SK-N-MC (cell line): ENCODE data around the gene MFNG.

Source experiments
- EZH2 ChIP-seq: fragments of 200-600 bp; sonication (generic); IDR thresholded peaks from one replicate; pipeline ENCODE4 v1.6.1; 2017; ENCODE audit warnings: antibody characterized with exemption
- POLR2AphosphoS5 ChIP-seq: IDR thresholded peaks from 2 replicates; pipeline ENCODE4 v1.6.1; 2012; ENCODE audit warnings: mild to moderate bottlenecking, low read depth, low read length, borderline replicate concordance

DNA sequence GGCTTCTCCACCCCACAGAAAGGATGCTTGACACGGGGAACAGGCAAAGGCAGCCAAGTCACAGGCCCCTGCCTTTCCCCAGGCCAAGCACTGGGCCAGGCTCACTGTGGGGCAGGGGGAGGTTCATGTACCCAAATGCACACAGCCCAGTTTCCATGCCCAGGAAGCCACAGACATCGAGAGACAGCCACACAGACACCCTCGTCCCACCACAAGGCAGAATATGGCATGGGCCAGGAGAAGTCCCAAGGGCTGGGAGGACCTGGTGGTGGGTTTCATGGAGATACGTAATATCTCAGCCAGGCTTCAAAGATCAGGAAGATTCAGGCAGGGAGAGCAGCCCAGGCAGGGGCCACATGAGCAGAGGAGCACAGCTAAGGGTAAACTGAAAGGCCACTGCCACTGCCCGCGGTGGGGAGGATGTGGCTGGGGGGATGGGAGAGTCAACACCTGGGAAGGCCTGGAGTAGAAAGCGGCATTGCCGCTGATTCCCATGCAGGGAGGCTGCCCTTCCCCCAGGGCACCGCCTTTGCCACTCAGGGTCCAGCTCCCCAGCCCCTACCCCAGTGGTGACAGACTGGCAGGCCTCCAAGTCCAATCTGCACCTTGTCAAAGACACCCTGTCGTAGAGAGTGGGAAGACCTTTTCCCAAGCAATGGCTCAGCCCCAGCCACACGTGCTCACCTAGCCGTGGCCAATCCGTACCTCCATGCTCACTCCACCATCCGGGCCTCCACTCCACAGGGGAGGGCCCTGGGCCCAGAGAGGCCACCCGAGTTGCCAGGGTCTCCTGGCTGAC lies 2.4 kb upstream of the MFNG start:
- TF ChIP-seq POLR2AphosphoS5 (no peak), EZH2 (no peak)
